PC-9 (cell line): ENCODE data around the gene TAGAP.

ENCODE experiments used
- EZH2 ChIP-seq: fragments of 200-600 bp; sonication (generic); IDR thresholded peaks from 2 replicates; pipeline ENCODE4 v1.8.0; 2017; ENCODE audit warnings: antibody characterized with exemption, low read depth
- TF ChIP-seq, protein P1 (sequence below): fragments of 200-600 bp; sonication (generic); conservative IDR thresholded peaks from 2 replicates; pipeline ENCODE4 v1.6.1; 2017; ENCODE audit warnings: mixed run types, antibody characterized with exemption, mild to moderate bottlenecking, moderate library complexity

DNA sequence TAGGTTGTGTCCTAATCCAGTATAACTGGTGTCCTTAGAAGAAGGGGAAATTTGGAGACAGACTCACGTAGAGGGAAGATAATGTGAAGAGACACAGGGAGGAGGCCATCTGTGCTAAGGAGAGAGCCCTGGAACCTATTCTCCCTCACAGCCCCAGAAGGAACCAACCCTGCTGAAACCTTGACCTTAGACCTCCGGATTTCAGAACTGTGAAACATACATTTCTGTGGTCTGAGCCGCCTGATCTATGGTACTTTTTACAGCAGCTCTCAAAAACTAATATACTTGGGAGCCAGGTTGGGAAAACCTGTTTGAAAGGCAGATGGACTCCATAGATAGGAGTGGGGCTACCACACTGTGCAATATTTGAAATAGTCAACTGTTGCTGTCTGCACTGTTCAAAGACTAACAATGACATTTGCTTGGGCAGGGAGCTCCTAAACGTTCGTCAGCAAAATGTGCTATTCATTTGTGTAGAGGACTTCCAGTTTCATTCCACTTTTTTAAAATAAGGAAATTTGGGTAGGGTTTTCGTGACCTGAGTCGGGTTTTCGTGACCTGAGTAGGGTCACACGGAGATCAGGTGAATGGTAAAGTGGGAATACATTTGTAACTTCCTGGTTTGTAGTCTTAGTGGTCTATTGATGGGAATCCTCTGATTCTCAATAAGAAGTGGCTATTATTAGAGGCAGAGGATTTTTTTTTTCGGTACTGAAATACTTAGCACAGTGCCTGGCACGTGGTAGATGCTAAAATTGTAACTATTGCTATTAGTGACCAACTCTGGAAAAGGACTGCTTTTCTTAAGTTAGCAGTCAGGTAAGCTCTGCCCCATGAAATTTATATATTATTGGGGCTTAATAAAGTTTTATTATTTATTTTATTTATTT, 11.4 kb downstream of the TAGAP start:
- TF ChIP-seq, protein P1, sequence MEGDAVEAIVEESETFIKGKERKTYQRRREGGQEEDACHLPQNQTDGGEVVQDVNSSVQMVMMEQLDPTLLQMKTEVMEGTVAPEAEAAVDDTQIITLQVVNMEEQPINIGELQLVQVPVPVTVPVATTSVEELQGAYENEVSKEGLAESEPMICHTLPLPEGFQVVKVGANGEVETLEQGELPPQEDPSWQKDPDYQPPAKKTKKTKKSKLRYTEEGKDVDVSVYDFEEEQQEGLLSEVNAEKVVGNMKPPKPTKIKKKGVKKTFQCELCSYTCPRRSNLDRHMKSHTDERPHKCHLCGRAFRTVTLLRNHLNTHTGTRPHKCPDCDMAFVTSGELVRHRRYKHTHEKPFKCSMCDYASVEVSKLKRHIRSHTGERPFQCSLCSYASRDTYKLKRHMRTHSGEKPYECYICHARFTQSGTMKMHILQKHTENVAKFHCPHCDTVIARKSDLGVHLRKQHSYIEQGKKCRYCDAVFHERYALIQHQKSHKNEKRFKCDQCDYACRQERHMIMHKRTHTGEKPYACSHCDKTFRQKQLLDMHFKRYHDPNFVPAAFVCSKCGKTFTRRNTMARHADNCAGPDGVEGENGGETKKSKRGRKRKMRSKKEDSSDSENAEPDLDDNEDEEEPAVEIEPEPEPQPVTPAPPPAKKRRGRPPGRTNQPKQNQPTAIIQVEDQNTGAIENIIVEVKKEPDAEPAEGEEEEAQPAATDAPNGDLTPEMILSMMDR: no peak
- no peak for TF ChIP-seq EZH2
